NCI-H446 (cell line): ENCODE data around the gene TFDP2.

Source experiments
- DNase-seq, 2 experiments: peaks; one replicate each; lab custom pipeline; 2025; lab: John Stamatoyannopoulos, UW

TFDP2 gene

GRCh38 chr3:142072816-142073215 is 76.5 kb downstream of the TFDP2 start:
- DNase-seq: no peak

GRCh38 chr3:142065932-142066331 is 83.4 kb downstream of the TFDP2 start:
- DNase-seq: no peak

- DNase-seq: no peak
These were observed 84.0 kb downstream of the TFDP2 start for GRCh38 chr3:142065344-142065743.

- no peak for DNase-seq
These were observed 84.9 kb downstream of the TFDP2 start for GRCh38 chr3:142064454-142064853.

GRCh38 chr3:142057331-142057725 is 92.0 kb downstream of the TFDP2 start:
- no peak for DNase-seq

- DNase-seq: no peak
These were observed 92.6 kb downstream of the TFDP2 start for GRCh38 chr3:142056656-142057330.

GRCh38 chr3:142053835-142054234 is 95.5 kb downstream of the TFDP2 start:
- DNase-seq: no peak

GRCh38 chr3:142053244-142053643 is 96.1 kb downstream of the TFDP2 start:
- DNase-seq: no peak

GRCh38 chr3:142051351-142051750 is 98.0 kb downstream of the TFDP2 start:
- DNase-seq: no peak

- DNase-seq: no peak
These were observed 102.3 kb downstream of the TFDP2 start for GRCh38 chr3:142047021-142047369.

GRCh38 chr3:142046320-142047020 is 102.9 kb downstream of the TFDP2 start:
- no peak for DNase-seq

- no peak for DNase-seq
These were observed 108.3 kb downstream of the TFDP2 start for GRCh38 chr3:142040941-142041491.

- DNase-seq: no peak
These were observed 113.9 kb downstream of the TFDP2 start for GRCh38 chr3:142035308-142035922.

- DNase-seq: no peak
These were observed 116.1 kb downstream of the TFDP2 start for GRCh38 chr3:142033292-142033691.

GRCh38 chr3:142031575-142031974 is 117.8 kb downstream of the TFDP2 start:
- no peak for DNase-seq

GRCh38 chr3:142029791-142030190 is 119.6 kb downstream of the TFDP2 start:
- DNase-seq: no peak

GRCh38 chr3:142029052-142029642 is 120.2 kb downstream of the TFDP2 start:
- no peak for DNase-seq

- DNase-seq: peak; percentile 62 to 77
These were observed 121.0 kb downstream of the TFDP2 start for GRCh38 chr3:142028243-142028777.

GRCh38 chr3:142027735-142028134 is 121.6 kb downstream of the TFDP2 start:
- peak; percentile 19 to 29 for DNase-seq

- peak in 1 of 2 experiments; percentile 45 for DNase-seq
These were observed 122.0 kb downstream of the TFDP2 start for GRCh38 chr3:142027300-142027699.

GRCh38 chr3:142026333-142026732 is 123.0 kb downstream of the TFDP2 start:
- no peak for DNase-seq

- DNase-seq: peak; percentile 17 to 69
These were observed 127.0 kb downstream of the TFDP2 start for GRCh38 chr3:142022381-142022780.
